HUES6 (cell line): ENCODE measurements around the gene SRPX.

Experiments used
- H3K27ac ChIP-seq: 2 replicates; pipeline ENCODE4 v1.7.0; 2013; ENCODE audit warnings: low read depth, mild to moderate bottlenecking, low read length, inconsistent platforms
- H3K27me3 ChIP-seq: 2 replicates; pipeline ENCODE4 v1.6.1; 2013; ENCODE audit warnings: low read length; ENCODE audit not compliant: control insufficient read depth, insufficient read depth
- H3K36me3 ChIP-seq: 2 replicates; pipeline ENCODE4 v1.6.1; 2013; ENCODE audit warnings: low read length; ENCODE audit not compliant: control insufficient read depth, insufficient read depth
- H3K4me1 ChIP-seq: 2 replicates; pipeline ENCODE4 v1.6.1; 2013; ENCODE audit warnings: low read length; ENCODE audit not compliant: control insufficient read depth, insufficient read depth
- H3K4me3 ChIP-seq: 2 replicates; pipeline ENCODE4 v1.5.1; 2013; ENCODE audit warnings: low read depth, low read length
- H3K9ac ChIP-seq: one replicate; pipeline ENCODE4 v1.6.1; 2013; ENCODE audit warnings: mild to moderate bottlenecking, low read length
- H3K9me3 ChIP-seq: 2 replicates; pipeline ENCODE4 v1.6.1; 2013; ENCODE audit warnings: low read depth, low read length; ENCODE audit not compliant: control insufficient read depth, insufficient read depth

The SRPX gene

DNA sequence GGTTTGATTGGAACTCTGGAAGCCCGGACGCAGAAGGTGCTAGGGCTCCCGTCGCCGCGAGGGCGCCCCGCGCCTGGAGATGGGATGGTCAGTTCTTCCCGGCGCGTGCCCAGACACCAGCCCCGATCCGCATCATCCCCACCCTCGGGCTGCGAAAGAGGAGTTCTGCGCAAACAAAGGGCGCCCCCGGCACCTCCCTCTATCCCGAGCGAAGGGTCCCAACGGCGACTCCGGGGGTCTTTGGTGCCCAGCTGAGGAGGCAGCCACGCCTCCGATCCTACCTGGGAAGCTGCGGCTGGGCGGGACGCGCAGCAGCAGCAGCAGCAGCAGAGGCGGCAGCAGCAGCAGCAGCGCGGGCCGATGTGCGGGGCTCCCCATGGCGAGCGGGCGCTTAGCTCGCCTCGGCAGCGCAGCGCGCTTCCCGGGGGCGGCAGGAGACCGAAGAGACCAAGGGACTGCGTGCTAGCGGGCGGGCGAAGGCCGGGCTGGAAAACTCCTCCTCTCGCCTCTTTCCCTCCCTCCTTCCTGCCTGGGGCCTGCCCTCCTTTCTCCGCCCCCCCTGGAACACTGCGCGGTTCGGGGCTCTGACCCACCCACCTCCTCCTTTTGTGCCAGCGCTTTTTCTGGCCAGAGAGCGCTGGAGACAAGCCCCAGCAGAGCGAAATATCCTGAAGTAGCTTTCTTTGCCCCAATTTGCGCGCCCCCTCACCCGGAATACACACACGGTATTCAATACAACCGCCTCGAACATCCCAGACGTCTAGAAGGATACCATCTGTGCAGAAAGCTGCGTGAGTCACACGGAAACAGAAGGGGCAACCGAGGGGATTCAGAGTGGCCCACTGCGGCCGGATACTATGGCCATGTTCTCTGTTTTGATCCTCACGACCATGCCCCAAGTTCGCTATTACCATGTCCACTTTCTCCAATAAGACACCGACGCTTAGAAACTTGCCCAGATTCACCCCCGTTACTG is at the start of gene SRPX:
Gene SRPX (minus strand): TSS at position 457 of the 976 bp plus-strand sequence. CDS start 79 bp downstream, at position 378.
- Histone ChIP-seq H3K4me3 (peak within 1 kb of the TSS; percentile 81), H3K36me3 (no peaks in the 10 kb centered on the region), H3K27ac (no peak within 1 kb of the TSS), H3K4me1 (peaks cover 24% of the 10 kb centered on the region; the same call in 1 of the 2 replicates), H3K27me3 (peaks cover 60% of the 10 kb centered on the region), H3K9ac (peak within 1 kb of the TSS; percentile 51), H3K9me3 (no peaks in the 10 kb centered on the region)

GRCh38 chrX:38268011-38268410 is 47.3 kb upstream of the SRPX start:
- Histone ChIP-seq H3K27me3 (no peaks in the 10 kb centered on the region), H3K4me1 (no peaks in the 10 kb centered on the region), H3K9ac (no peak overlapping the region), H3K36me3 (no peaks in the 10 kb centered on the region), H3K4me3 (no peak overlapping the region), H3K9me3 (no peaks in the 10 kb centered on the region), H3K27ac (no peak overlapping the region)

DNA sequence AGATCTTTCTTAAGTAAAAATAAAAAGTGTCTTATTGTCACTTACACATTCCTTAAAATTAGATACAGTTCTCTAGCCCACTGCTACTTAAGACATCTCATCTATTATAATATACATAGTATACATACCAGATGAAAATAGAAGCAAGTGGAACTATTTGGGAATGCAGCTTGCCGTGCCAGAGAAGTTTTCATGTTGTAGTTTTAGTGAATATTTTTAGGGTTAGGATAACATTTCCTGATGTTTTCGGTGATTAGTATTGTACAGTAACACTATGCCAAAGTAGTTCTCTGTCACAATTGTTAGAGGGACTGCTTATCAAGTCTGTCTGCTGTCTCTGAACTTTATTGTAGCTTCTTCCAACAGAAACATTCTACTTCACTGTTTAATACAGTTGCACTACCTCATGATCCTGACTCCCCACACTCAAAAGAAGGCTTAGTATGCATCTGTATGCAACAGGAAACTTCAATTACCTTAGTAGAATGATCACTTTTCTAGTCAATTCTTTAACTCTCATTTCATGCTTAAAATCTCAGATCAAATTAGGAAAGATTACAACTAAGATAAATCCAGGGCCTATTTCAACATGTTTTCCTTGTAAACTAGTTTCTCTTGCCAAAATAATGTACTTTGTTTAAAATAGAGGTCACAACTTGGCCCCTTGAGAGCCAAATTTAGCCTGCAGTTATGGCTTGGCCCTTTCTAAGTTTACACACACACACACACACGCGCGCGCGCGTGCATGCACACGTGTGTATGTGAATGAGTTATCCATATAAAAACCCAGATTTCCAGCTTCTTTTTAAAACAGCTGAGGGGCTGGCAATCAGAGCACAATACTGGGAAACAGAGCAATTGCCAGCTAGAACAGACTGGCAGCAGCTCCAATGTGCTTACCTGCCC is 42.3 kb upstream of the SRPX start:
- Histone ChIP-seq H3K4me1 (no peaks in the 10 kb centered on the region), H3K9me3 (no peaks in the 10 kb centered on the region), H3K36me3 (no peaks in the 10 kb centered on the region), H3K9ac (no peak overlapping the region), H3K27me3 (no peaks in the 10 kb centered on the region), H3K4me3 (no peak overlapping the region), H3K27ac (no peak overlapping the region)

DNA sequence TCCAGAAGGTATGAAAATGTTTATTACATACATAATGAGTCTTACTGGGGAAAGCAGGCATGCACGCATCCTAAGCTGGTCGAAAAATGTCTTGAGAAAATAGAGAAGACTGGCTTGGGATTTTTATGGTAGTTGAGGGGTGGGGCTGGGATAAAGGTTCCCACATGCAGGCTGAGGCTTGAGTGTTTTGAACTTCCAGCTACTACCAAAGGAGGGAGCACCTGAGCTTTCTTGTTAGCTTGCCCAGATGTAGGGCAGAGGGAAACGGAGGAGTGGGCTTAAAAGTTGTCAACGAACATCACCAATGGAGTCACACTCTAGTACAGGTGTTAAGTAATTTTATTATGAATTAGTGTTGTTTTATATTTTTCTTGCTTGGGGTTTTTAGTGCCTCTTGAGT is 39.6 kb upstream of the SRPX start:
- Histone ChIP-seq H3K27me3 (no peaks in the 10 kb centered on the region), H3K9ac (no peak overlapping the region), H3K36me3 (no peaks in the 10 kb centered on the region), H3K9me3 (no peaks in the 10 kb centered on the region), H3K27ac (no peak overlapping the region), H3K4me3 (no peak overlapping the region), H3K4me1 (no peaks in the 10 kb centered on the region)

- no peak overlapping the region for H3K9ac ChIP-seq
- no peaks in the 10 kb centered on the region for H3K36me3 ChIP-seq
- no peaks in the 10 kb centered on the region for H3K4me1 ChIP-seq
- no peak overlapping the region for H3K27ac ChIP-seq
- H3K9me3 ChIP-seq, result no peaks in the 10 kb centered on the region
- H3K27me3 ChIP-seq, result no peaks in the 10 kb centered on the region; the same call in 1 of the 2 replicates
- H3K4me3 ChIP-seq, result no peak overlapping the region
These were observed 35.3 kb upstream of the SRPX start for GRCh38 chrX:38256019-38256418.

GRCh38 chrX:38249965-38250364 is 29.3 kb upstream of the SRPX start:
- H3K9me3 ChIP-seq, result no peaks in the 10 kb centered on the region
- no peak overlapping the region for H3K9ac ChIP-seq
- no peaks in the 10 kb centered on the region; the same call in 1 of the 2 replicates for H3K27me3 ChIP-seq
- H3K4me1 ChIP-seq, result no peaks in the 10 kb centered on the region; the same call in 1 of the 2 replicates
- no peaks in the 10 kb centered on the region for H3K36me3 ChIP-seq
- H3K4me3 ChIP-seq, result no peak overlapping the region
- no peak overlapping the region for H3K27ac ChIP-seq

- no peak overlapping the region for H3K9ac ChIP-seq
- H3K9me3 ChIP-seq, result no peaks in the 10 kb centered on the region
- H3K27me3 ChIP-seq, result no peaks in the 10 kb centered on the region; the same call in 1 of the 2 replicates
- no peak overlapping the region for H3K27ac ChIP-seq
- no peak overlapping the region for H3K4me3 ChIP-seq
- H3K36me3 ChIP-seq, result no peaks in the 10 kb centered on the region
- H3K4me1 ChIP-seq, result no peaks in the 10 kb centered on the region; the same call in 1 of the 2 replicates
These were observed 26.4 kb upstream of the SRPX start for GRCh38 chrX:38247051-38247450.

- Histone ChIP-seq H3K9me3 (no peaks in the 10 kb centered on the region; the same call in 1 of the 2 replicates), H3K4me1 (no peaks in the 10 kb centered on the region; the same call in 1 of the 2 replicates), H3K36me3 (no peaks in the 10 kb centered on the region), H3K9ac (no peak overlapping the region), H3K27ac (no peak overlapping the region), H3K4me3 (no peak overlapping the region), H3K27me3 (no peaks in the 10 kb centered on the region)
These were observed 19.9 kb upstream of the SRPX start for GRCh38 chrX:38240541-38240940.

GRCh38 chrX:38236901-38237615 is 16.4 kb upstream of the SRPX start:
- H3K9me3 ChIP-seq, result no peaks in the 10 kb centered on the region; the same call in 1 of the 2 replicates
- H3K9ac ChIP-seq, result no peak overlapping the region
- peaks cover 6% of the 10 kb centered on the region; the same call in 1 of the 2 replicates for H3K4me1 ChIP-seq
- H3K27ac ChIP-seq, result no peak overlapping the region
- no peaks in the 10 kb centered on the region for H3K36me3 ChIP-seq
- no peak overlapping the region for H3K4me3 ChIP-seq
- H3K27me3 ChIP-seq, result peaks cover 3% of the 10 kb centered on the region; the same call in 1 of the 2 replicates

- Histone ChIP-seq H3K27me3 (peaks cover 3% of the 10 kb centered on the region; the same call in 1 of the 2 replicates), H3K4me3 (no peak overlapping the region), H3K9me3 (no peaks in the 10 kb centered on the region; the same call in 1 of the 2 replicates), H3K36me3 (no peaks in the 10 kb centered on the region), H3K9ac (no peak overlapping the region), H3K27ac (no peak overlapping the region), H3K4me1 (peaks cover 6% of the 10 kb centered on the region; the same call in 1 of the 2 replicates)
These were observed 13.4 kb upstream of the SRPX start for GRCh38 chrX:38233891-38234667.
